ENCODE measurements around the gene CCDC197.

The CCDC197 gene

GRCh38 chr14:93998871-93999403, 1.8 kb downstream of the CCDC197 start:
- no peak for DNase-seq

- no peak for DNase-seq
Observed at GRCh38 chr14:93999573-93999972, 2.5 kb downstream of the CCDC197 start.

GRCh38 chr14:94000267-94000666, 3.2 kb downstream of the CCDC197 start:
- DNase-seq = no peak

- no peak for DNase-seq
Observed at GRCh38 chr14:94001016-94001415, 3.9 kb downstream of the CCDC197 start.

- peak in 38 of 51 donors; percentile 5 to 72 (median 37) for DNase-seq
Observed at GRCh38 chr14:94001501-94002396, 4.6 kb downstream of the CCDC197 start.

- no peak for DNase-seq
Observed at GRCh38 chr14:94003397-94003796, 6.3 kb downstream of the CCDC197 start.

GRCh38 chr14:94004015-94004414, 6.9 kb downstream of the CCDC197 start:
- no peak for DNase-seq

GRCh38 chr14:94005324-94006073, 8.4 kb downstream of the CCDC197 start:
- DNase-seq = no peak

- no peak for DNase-seq
Observed at GRCh38 chr14:94008234-94008633, 11.1 kb downstream of the CCDC197 start.

GRCh38 chr14:94009767-94010166, 12.7 kb downstream of the CCDC197 start:
- peak in 1 of 51 donors; percentile 13 for DNase-seq

GRCh38 chr14:94010625-94011024, 13.5 kb downstream of the CCDC197 start:
- DNase-seq = no peak

GRCh38 chr14:94011795-94012194, 14.7 kb downstream of the CCDC197 start:
- DNase-seq = no peak

GRCh38 chr14:94014382-94014781, 17.3 kb downstream of the CCDC197 start:
- no peak for DNase-seq

- no peak for DNase-seq
Observed at GRCh38 chr14:94015223-94015622, 18.1 kb downstream of the CCDC197 start.

- no peak for DNase-seq
Observed at GRCh38 chr14:94016446-94016976, 19.4 kb downstream of the CCDC197 start.

- DNase-seq = no peak
Observed at GRCh38 chr14:94018308-94018707, 21.2 kb downstream of the CCDC197 start.

GRCh38 chr14:94019329-94019728, 22.2 kb downstream of the CCDC197 start:
- no peak for DNase-seq

GRCh38 chr14:94020267-94020666, 23.2 kb downstream of the CCDC197 start:
- no peak for DNase-seq

GRCh38 chr14:94021001-94021400, 23.9 kb downstream of the CCDC197 start:
- DNase-seq = no peak

GRCh38 chr14:94021416-94022157, 24.5 kb downstream of the CCDC197 start:
- DNase-seq = no peak

Data from hypothalamus (tissue), 51 donors.